ENCODE data around the gene PREP.
A peak's percentile ranks its signal among the peaks of the same experiment; 100 is the strongest.
"Not testable (repeated sequence)": the region's sequence is repeated elsewhere in the genome, so short reads cannot be mapped to it uniquely, and the experiment has no call there.

The PREP gene

DNA sequence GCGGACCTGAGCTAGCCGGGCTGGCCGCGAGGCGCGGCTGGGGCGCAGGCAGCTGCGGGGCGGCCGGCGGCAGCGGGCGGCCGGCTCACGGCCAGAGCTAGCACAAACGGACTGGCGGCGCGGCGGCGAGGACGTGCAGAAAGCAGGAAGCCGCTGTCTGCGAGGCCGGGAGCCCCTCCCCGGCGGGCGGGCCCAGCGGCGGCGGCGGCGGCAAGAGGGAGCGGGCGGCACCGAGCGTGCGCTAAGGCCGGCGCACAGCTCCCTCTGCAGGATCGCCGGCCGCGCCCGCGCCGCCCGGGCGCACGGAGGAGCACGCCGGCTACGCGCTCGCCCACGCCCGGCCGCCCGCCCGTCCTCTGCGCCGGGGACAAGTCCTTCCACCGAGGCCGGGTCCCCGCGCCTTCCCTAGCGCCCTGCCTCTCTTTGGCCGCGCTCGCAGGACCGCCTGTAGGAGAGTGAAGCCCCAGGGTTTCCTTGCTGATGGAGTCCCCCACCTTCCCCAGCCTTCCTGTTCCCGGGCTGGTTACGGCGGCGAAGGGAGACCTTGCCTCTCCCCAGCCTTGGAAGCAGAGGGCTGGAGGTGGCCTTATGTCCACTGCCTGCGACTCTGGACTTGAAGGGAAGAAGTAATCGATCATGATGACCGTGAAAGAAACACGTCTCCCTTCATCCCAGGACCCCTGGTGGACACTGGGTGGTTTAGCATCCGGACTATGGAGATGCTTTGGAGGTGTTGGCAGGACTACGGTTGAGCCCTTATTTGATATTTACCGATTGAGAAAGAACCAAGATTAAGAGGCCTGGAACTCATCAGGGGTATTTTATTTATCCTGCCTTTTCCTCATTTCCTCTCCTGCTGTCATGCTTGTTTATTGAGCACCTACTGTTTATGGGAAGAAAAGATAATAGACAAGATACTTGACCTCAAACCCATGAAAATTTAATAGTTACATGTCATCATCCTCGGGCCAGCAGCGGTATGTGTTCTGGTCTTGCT is at the start of gene PREP:
PREP (minus strand) TSS at position 144 of the 997 bp plus-strand sequence. CDS start 191 bp downstream, outside the sequence.
- peak; percentile 64 to 79 for DNase-seq (ENCODE audit: low read depth in 2 of 2)

DNA sequence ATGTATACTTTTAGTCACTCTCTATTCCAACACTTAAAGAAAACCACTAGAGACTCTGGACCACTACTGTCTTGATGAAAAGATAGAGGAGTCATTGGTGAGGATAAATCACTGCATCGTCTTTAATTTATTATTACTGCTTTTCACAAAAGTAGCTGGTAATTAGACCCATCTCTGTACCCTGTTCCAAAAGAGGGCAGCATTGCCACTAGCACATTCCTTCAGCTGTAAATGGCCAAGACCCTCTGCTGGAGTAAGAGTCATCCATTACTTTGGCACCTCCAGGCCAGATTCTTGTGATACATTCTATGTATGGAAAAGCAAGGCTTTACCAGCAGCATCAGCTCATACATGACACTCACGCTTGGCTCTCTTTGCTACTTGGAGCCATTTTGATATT is 49.5 kb upstream of the PREP start:
- DNase-seq (ENCODE audit: low read depth in 2 of 2): no peak

DNA sequence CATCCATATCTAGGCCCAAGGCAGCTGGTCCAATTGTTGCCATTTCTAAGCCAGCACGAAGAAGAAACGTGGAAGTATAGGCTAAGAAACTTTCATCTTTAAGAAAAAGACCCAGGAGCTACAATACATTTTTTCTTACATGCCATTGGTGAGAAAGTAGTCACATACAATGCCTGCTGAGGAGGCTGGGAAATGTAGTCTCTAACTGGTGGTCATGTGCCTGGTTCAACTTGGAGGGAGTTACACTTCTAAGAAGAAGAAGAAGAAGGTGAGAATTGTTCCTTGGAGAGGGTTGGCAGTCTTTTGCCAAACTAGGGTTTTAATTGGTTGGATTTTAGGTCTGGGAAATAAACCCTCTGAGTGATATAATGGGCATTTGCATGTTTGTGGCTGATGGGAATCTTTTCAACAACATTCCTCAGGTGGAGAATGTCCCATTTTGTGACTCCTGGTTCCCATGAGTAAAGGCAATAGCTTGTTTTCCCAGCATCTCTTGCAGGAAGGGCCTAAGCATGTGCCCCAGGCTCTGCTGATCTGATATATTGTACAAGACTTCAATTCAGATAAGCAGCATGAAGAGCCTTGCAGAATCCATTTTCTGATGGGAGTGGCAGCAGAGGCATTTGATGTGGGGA is 47.0 kb upstream of the PREP start:
- no peak for DNase-seq (ENCODE audit: low read depth in 2 of 2)

DNA sequence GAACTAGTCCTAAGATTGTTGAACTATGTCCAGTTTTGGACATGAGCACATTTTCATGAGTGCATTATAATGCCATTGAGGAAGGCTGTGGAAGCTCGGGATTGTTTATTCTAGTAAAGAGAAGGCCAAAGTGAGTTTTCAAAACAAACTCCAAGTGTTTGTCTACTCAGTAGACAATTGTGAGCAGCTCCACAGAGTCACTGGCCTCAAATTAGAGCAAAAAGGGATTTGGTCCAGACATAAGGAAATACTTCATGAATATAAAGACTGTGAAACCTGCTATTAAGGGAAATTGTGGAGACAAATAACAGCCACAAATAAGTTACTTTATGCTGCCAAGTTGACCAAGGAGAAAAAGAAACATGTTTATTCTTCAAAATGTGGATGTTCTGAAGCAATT is 42.6 kb upstream of the PREP start:
- no peak for DNase-seq (ENCODE audit: low read depth in 2 of 2)

DNA sequence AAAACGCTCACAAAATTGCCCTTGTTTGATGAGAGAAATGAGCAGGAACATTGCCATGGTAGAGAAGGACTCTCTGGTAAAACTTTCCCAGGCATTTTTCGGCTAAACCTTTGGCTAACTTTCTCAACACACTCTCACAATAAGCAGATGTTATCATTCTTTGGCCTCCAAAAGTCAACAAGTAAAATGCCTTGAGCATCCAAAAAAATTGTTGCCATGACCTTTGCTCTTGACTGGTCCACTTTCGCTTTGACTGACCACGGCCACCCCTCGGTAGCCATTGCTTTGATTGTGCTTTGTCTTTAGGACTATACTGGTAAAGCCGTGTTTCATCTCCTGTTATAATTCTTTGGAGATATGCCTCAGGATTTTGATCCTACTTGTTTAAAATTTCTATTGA is 41.1 kb upstream of the PREP start:
- no peak for DNase-seq (ENCODE audit: low read depth in 2 of 2)

DNA sequence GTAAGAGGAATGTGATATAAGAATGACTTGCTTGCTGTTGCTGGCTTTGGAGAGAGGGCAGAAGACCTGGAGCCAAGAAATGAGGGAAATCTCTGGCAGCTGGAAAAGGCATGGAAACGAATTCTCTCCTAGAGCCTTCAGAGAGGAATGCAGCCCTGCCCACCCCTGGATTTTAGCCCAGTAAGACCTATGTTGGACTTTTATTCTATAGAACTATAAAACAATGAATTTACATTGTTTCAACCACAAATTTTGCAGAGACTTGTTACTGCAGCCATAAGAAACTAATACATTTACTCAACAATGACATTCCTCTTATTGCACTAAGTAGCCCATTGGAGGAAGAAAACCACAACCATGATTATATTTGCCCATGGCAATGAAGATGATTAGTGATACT is 39.5 kb upstream of the PREP start:
- no peak for DNase-seq (ENCODE audit: low read depth in 2 of 2)

DNA sequence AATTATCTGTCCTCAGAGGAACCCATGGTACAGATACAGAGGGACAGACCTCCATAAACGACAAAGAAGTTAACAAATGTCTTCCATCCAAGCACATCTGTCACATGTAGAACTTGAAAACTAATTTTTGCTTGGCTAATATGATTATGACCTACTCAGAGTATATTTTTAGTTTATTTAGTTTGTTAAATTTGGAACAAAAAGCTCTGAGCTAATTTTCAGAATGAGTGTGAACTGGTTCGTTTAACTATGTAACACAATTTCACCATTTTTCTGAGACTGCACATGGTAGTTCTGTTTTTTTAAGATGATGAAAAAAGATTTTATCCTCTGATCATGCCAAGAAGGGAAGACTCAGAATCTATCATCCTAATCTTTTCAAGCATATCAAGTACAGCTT is 34.4 kb upstream of the PREP start:
- no peak for DNase-seq (ENCODE audit: low read depth in 2 of 2)

DNA sequence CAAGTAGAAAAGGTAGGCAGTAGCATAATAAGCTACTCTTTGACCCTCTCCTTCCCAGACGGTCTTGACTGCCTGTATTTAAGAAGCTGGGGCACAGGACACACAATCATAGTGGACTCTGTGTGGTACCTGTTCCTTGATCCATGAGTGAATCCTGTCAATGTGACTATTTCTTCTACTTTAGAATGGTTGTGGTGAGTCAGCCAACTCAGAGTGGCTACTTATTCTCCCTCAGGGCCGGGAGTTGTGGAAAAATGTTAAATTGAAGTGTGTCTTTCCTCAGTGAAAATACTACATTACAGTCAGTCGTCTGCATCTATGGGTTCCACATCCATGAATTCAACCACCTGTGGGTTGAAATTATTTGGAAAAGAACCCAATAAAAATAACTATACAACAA is 30.8 kb upstream of the PREP start:
- DNase-seq (ENCODE audit: low read depth in 2 of 2): no peak

DNA sequence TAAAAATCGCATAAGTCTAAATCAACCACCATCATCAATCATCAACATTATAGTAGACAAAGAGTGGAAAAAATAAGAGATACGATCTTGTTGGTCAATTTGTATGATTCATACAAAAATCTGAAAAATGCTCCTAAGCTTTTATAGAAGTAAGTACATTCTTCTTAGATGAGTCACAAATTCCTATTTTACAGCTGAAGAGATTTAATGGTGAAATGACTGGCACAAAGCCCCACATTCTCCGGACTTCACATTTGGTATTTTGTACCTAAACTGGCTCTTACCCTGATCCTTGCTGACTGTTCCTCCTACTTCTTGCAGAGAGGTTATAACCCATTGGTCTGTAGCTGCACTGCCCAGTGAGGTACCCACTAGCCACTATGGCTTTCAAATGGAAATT is 29.9 kb upstream of the PREP start:
- no peak for DNase-seq (ENCODE audit: low read depth in 2 of 2)

DNA sequence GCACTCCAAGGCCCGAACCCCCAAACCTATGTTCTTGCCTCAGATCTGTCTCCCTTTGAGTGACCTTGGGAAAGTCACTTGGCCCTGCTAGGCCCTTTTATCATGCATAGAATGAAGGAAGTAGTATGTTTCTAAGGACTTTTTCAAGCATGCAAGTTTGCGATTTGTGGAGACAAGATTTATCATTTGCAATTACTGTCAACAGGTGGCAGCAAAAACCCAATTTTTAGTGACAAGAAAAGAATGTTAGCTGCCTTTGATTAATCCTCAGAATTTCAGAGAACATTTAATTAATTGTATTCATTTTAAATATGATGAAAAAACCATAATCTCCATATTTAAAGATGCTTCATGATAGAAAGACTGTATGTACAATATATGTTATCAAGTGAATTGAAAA is 28.3 kb upstream of the PREP start:
- DNase-seq (ENCODE audit: low read depth in 2 of 2): no peak

DNA sequence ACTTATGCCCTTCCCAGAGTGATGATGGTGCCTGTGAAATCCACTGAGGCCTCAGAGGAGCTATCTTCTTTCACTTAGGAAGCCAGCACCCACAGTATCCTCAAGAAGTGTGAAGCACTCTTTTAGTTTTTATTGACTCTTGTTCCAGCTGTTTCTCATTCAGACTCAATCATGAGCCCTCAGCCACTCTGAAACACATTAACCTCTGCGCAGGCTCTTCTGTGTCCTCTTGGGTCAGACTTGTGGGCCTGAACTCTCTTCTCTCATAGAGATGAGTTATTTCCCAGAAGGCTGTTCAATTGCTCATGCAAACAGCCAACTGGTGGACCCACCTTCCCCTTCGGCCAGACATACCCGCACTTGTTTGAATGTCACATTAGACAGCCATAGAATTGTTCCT is 27.8 kb upstream of the PREP start:
- no peak for DNase-seq (ENCODE audit: low read depth in 2 of 2)

DNA sequence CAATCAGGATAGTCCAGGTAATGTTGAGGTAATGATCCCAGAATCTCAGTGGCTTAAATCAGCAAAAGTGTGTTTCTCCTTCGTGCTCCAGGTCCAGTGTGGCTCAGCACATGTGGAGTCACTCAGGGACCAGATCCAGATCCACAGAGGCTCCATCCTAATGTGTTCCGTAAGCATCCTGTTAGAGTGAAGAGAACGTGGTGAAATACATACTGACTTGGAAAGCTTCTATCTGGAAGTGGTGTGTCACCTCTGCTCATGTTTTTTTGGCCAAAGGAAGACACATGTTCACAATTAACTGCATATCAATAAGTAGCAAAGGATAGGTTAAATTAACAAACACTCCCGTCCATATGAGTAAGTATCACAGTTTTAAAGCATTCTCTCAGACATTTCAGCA is 26.8 kb upstream of the PREP start:
- no peak for DNase-seq (ENCODE audit: low read depth in 2 of 2)

DNA sequence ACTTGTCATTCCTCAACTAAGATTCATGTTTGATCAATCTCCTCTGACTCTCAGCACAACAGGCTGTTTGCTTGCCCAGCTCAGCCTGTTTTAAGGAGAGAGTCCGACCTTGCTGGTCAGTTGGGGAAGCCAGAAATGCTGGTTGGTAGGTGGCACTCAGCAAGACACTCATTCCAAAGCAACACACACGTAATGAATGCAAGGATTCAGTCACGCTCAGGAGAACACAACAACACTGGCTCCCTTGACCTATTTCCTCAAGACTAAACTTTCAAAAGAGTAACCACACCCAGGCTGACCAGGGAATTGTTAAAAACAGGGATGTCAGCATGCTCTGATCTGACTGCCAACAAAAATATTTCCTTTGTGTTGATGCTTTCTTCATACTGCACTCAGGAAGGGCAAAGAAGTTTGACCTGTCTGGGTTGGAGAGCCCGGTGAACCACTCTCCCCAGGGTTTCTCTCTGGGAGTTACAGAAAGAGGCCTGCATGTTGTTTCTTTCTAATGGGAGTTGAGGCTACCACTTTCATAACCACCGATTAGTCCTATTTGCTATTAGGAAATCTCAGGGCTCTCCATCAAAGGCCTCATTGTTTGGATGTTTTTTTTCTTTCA is 25.6 kb upstream of the PREP start:
- no peak for DNase-seq (ENCODE audit: low read depth in 2 of 2)

DNA sequence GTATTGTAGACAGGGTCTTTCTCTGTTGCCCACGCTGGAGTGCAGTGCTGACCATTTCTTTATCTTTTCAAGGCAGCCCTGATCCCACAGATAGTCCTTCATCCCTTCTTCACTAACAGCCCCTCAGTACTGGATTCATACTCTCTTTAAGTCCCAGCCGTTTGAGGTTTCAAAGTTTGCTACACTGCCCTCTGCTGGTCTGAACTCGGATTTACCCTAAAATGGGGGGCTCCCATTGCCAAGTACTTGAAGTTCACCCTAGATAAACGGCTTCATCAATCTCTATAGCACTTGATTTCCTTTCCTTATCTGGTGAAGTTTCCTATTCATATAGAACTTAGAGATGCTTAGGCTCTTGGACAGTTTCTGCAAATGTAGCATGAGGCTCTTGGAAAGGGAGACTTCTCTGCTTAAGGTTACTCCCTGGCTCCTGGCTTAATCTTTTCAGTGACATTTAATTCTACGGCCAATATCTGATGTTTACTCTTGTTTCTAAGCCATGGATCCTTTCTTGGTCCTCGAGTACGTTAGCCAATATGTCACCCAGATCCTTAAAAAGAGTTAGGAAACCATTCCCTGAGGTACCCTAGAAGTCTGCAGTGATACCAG is 21.4 kb upstream of the PREP start:
- peak; percentile 17 to 37 for DNase-seq (ENCODE audit: low read depth in 2 of 2)

DNA sequence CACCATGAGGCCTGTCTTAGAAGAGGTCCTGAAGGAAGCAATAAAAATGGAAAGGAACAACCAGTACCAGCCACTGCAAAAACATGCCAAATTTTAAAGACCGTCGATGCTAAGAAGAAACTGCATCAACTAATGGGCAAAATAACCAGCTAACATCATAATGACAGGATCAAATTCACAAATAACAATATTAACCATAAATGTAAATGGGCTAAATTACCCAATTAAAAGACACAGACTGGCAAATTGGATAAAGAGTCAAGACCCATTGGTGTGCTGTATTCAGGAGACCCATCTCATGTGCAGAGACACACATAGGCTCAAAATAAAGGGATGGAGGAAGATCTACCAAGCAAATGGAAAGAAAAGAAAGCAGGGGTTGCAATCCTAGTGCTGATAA is 14.1 kb upstream of the PREP start:
- DNase-seq (ENCODE audit: low read depth in 2 of 2): not testable (repeated sequence)

DNA sequence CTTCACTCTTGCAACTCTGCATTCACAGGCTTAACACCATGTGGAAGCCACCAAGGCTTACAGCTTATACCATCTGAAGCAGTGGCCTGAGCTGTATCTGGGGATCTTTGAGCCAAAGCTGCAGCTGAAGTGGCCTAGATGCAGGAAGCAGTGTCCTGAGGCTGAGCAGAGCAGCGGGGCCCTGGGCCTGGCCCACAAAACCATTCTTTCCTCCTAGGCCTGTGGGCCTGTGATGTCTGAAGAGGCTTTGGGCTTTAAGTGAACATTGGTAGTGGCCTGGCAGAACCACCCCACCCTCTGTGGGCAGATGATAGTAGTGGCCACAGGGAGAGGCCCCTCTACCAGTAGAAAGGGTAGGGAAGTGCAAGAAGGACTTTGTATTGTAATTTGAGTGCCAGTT is 6.9 kb upstream of the PREP start:
- DNase-seq (ENCODE audit: low read depth in 2 of 2): no peak

DNA sequence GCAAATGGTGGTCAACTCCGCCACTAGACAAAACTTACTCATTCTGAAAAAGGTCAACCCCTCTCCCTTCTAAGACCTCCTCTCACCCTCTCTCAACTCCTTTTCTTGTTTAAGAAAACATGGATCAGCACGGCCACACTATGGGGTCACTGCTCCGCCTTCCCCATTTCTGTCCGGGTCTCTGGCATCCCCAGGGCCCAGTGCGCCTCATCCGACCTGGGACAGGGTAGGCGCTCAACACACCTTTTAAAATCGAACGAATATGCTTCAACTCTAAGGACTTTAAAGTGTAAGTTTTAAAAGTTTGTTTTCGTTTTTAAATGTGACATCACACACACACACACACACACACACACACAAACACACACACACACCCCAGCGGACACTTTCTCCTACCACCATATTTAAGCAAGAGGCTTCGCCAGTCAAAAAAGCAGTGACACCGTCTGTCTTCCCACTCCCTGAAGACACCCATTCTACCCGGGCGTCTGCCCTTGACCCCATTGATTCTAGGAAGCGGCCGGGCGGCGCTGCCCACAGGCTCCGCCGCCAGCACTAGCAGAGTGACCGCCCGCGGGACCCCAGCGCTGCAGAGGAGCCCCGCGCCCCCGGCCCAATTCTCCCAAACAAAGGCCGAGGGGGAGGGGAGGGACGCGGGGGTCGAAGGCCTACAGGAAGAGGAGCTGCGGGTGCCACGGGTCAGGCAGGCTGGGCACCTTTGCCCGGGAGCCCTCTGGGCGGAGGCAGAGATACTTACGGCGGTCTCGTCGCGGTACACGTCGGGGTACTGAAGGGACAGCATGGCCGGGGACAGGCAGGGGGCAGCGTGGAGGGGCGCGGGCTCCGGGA is 568 bp downstream of the PREP start:
- DNase-seq (ENCODE audit: low read depth in 2 of 2): peak; percentile 1 to 2

DNA sequence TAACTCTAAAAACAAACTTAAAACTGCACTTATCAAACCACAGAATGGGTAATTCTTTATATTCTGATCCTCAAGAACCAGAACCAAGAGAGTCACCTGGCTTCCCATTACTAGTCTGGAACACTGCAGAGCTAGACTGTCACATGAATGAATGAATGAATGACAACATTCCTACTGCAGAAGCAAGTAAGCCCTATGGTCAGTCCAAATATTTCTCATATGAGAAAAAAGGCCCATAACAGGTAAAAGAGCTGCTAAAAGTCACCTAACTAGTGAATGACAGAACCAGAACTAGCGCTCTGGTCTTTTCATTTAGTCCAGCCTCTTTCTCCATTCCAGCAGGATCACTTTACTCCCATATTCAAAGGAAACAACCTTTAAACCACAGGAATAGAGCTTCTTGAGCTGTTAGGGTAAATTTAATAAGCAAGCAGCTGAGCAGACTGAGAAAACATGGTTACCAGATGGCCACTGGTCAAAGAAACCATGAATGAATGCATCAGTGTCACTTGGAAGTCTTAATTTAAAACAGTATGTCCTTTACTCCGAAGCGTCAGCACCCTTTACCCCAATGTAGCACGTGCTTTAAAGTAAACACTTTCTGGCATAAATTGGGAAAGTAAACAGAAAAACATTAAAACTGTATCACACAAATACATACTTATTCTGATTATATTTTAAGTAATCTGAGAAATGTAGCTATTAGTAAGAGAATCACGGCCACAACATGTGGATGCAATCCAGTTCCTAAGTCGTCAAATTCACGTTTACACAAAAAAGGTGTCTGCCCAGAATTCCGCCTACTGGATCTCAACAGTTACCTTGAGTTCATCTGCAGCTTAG is 1.4 kb downstream of the PREP start:
- DNase-seq (ENCODE audit: low read depth in 2 of 2): no peak

DNA sequence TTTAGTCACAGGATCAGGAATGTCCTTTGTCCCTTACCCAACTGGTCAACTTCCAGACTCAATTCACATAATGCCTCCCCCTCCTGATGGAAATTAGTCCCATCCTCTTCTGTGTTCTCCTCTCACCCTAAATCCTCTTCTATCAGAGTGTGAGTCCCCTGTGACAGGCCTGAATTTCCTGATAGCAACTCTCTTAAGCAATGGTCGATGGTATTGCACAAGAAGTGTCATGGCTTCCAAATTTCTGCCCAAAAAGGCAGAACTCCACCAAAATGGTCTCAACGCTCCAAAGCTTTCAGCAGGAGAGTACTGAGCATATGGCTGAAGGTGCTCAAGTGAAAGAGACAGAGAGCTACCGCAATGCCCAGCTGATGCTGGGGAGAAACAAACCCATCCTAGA is 2.4 kb downstream of the PREP start:
- DNase-seq (ENCODE audit: low read depth in 2 of 2): no peak

DNA sequence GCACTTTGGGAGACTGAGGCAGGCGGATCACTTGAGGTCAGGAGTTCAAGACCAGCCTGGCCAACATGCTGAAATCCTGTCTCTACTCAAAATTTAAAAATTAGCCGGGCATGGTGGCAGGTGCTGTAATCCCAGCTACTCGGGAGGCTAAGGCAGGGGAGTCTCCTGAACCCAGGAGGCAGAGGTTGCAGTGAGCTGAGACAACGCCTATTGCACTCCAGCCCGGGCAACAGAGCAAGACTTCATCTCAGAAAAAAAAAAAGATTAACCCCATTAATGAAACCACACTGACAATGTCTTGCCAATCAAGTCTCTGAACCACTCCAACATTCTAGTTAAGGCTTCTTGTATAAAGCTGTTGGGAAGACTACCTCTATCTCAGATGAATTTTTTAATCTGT is 4.0 kb downstream of the PREP start:
- DNase-seq (ENCODE audit: low read depth in 2 of 2): no peak

Measured in stimulated activated CD8-positive, alpha-beta memory T cell treated with anti-CD3 and anti-CD28 coated beads, Interleukin-15, amount 100 ng/mL, for 4 hours (primary cell).